Neuron (in vitro differentiated cells): Measurements from ENCODE around the gene TMEM8B.

ENCODE experiments used
- H2AFZ ChIP-seq: one replicate; pipeline ENCODE4 v1.6.1; 2013; ENCODE audit warnings: low read depth, mild to moderate bottlenecking, inconsistent platforms, low read length, moderate library complexity
- H3K27me3 ChIP-seq: one replicate; pipeline ENCODE4 v1.6.1; 2013; ENCODE audit warnings: low read length; ENCODE audit not compliant: insufficient read depth
- H3K36me3 ChIP-seq: one replicate; pipeline ENCODE4 v1.6.1; 2013; ENCODE audit warnings: low read length; ENCODE audit not compliant: insufficient read depth
- H3K4me1 ChIP-seq: one replicate; pipeline ENCODE4 v1.6.1; 2013; ENCODE audit warnings: low read length; ENCODE audit not compliant: insufficient read depth
- H3K4me3 ChIP-seq: 2 replicates; pipeline ENCODE4 v1.5.1; 2013; ENCODE audit warnings: mild to moderate bottlenecking, low read length, moderate library complexity
- H3K9me3 ChIP-seq: one replicate; pipeline ENCODE4 v1.6.1; 2013; ENCODE audit warnings: low read length

Gene TMEM8B

GRCh38 chr9:35836595-35836994 is 7.6 kb downstream of the TMEM8B start:
- peaks cover 2% of the 10 kb centered on the region for H3K9me3 ChIP-seq
- no peak overlapping the region for H3K4me3 ChIP-seq
- H3K36me3 ChIP-seq: peaks cover 17% of the 10 kb centered on the region
- H3K27me3 ChIP-seq: no peaks in the 10 kb centered on the region
- H3K4me1 ChIP-seq: no peaks in the 10 kb centered on the region
- H2AFZ ChIP-seq: no peak overlapping the region

GRCh38 chr9:35839926-35840325 is 10.9 kb downstream of the TMEM8B start:
- Histone ChIP-seq H2AFZ (no peak overlapping the region), H3K9me3 (peaks cover 2% of the 10 kb centered on the region), H3K4me3 (no peak overlapping the region)

DNA sequence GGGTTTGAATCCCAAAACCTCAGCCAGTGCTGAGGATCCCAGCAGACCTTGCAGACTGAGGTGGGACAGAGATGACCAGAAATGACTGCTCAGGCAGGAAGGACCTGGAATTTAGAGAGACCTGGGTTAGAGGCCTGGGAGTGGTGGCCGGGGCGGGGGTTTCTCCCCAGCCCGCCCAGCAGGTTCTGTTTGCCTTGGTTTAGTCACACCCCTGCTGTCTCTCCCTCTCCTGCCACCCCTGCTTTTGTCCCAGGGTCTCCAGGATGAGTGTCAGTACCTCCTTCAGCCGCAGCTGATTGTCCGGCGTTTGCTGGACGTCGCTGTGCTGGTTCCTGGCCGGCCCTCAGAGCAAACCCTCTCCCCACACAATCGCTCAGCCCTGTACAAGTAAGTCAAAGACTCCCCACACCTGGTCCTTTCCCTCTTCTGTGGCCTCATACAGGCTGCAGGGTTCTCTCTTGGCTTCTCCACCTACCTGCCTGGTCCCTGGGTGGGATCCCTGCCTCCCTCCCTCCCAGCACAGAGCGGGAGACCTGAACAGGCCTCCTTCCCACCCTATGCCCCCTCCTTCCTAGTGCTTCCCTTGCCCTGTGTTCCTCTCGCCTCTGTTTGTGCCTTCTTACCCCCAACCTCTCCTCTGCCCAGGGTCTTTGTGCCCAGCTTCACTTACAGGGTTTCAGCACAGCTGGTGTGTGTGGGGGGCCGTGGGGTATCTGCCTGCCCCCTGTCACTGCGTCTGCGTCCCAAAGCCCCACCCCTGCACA is 12.0 kb downstream of the TMEM8B start:
- H3K4me1 ChIP-seq: no peaks in the 10 kb centered on the region
- peaks cover 2% of the 10 kb centered on the region for H3K9me3 ChIP-seq
- no peak overlapping the region for H2AFZ ChIP-seq
- no peak overlapping the region for H3K4me3 ChIP-seq
- no peaks in the 10 kb centered on the region for H3K27me3 ChIP-seq
- peaks cover 18% of the 10 kb centered on the region for H3K36me3 ChIP-seq

More at GRCh38 chr9:35839926-35840325, 10.9 kb downstream of the TMEM8B start:
- H3K27me3 ChIP-seq: no peaks in the 10 kb centered on the region
- peaks cover 22% of the 10 kb centered on the region for H3K36me3 ChIP-seq
- no peaks in the 10 kb centered on the region for H3K4me1 ChIP-seq

DNA sequence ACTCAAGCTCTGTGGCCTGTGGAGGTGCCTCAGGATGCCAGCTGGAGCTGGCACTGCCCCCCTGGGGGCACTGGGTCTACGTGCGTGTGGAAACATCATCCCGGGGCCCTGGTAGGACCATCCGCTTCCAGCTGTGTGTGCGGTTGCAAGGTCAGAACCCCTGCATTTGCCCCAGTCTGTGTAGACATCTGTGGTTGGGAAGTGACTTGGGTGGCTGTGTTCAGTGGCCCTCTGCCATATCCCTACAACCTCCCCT is 12.5 kb downstream of the TMEM8B start:
- peaks cover 2% of the 10 kb centered on the region for H3K9me3 ChIP-seq
- H3K36me3 ChIP-seq: peaks cover 19% of the 10 kb centered on the region
- no peaks in the 10 kb centered on the region for H3K4me1 ChIP-seq
- H3K27me3 ChIP-seq: no peaks in the 10 kb centered on the region
- no peak overlapping the region for H2AFZ ChIP-seq
- H3K4me3 ChIP-seq: no peak overlapping the region

DNA sequence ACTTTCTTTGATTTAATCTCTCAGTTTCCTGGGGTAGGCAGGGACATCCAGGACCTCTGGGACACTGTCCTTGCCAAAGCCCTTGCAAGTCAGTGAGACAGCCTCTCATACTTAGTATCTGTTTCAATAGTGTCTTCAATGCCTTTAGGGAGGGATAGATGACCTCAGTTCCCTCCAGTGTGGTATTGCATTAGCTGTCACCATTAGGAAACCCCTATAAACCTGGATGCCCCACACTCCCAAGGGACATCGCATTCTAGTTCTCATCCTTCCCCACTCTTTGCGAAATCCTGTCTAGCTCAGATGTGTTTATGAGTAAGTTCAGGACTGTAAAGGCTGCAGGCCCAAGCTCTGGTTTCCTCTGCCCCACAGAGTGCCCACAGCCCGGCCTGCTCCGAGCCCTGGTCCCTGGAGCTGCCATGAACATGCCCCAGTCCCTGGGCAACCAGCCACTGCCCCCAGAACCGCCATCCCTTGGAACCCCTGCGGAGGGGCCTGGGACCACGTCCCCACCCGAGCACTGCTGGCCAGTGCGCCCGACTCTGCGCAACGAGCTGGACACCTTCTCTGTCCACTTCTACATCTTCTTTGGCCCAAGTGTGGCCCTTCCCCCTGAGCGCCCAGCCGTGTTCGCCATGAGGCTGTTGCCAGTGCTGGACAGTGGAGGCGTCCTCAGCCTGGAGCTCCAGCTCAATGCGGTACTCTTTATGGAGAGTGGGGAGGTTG is 13.2 kb downstream of the TMEM8B start:
- Histone ChIP-seq H3K4me1 (no peaks in the 10 kb centered on the region), H3K36me3 (peaks cover 23% of the 10 kb centered on the region), H3K27me3 (no peaks in the 10 kb centered on the region), H3K9me3 (peaks cover 1% of the 10 kb centered on the region), H3K4me3 (no peak overlapping the region), H2AFZ (no peak overlapping the region)

- H2AFZ ChIP-seq: no peak overlapping the region
- H3K4me1 ChIP-seq: no peaks in the 10 kb centered on the region
- H3K4me3 ChIP-seq: no peak overlapping the region
- H3K27me3 ChIP-seq: no peaks in the 10 kb centered on the region
- no peaks in the 10 kb centered on the region for H3K9me3 ChIP-seq
- peaks cover 27% of the 10 kb centered on the region for H3K36me3 ChIP-seq
Measured at GRCh38 chr9:35842795-35843194, 13.8 kb downstream of the TMEM8B start.

- H2AFZ ChIP-seq: no peak overlapping the region
- H3K27me3 ChIP-seq: no peaks in the 10 kb centered on the region
- H3K4me3 ChIP-seq: no peak overlapping the region
- no peaks in the 10 kb centered on the region for H3K9me3 ChIP-seq
- no peaks in the 10 kb centered on the region for H3K4me1 ChIP-seq
- H3K36me3 ChIP-seq: peaks cover 39% of the 10 kb centered on the region
Measured at GRCh38 chr9:35844628-35845270, 15.7 kb downstream of the TMEM8B start.

DNA sequence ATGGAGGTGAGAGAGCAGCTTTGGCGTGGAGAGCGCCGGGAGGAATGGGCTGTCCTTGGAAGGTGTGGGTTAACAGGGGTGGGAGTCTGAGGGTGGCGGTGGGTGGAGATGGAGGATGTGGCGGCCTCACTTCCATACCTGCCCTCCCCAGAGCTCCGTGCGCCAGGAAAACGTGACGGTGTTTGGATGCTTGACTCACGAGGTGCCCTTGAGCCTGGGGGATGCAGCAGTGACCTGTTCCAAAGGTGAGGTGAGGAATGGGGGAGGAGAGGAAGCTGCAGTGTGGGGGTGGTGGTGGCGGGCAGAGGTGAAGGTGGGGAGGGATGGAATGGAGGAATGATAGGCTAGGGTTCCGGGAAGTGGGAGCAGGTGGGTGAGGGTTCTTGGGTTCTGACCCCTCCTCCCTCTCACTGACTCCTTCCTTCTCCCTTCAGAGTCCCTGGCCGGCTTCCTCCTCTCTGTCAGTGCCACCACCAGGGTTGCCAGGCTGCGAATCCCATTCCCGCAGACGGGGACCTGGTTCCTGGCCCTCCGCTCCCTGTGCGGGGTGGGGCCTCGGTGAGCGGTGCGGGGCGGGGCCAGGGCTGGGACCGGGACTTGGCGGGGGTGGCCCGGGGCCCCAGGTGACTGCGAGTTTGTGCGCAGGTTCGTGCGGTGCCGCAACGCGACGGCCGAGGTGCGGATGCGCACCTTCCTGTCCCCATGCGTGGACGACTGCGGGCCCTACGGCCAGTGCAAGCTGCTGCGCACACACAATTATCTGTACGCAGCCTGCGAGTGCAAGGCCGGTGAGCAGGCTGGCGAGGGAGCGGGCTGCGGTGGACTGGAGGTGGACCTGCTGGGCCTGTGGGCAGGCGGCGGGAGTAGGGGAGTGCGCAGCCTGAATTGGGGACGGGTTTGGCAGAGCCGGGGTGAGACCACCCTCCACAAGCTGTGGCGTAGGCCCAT is 17.1 kb downstream of the TMEM8B start:
- Histone ChIP-seq H2AFZ (no peak overlapping the region), H3K36me3 (peaks cover 41% of the 10 kb centered on the region), H3K9me3 (no peaks in the 10 kb centered on the region), H3K4me3 (no peak overlapping the region), H3K4me1 (no peaks in the 10 kb centered on the region), H3K27me3 (no peaks in the 10 kb centered on the region)

DNA sequence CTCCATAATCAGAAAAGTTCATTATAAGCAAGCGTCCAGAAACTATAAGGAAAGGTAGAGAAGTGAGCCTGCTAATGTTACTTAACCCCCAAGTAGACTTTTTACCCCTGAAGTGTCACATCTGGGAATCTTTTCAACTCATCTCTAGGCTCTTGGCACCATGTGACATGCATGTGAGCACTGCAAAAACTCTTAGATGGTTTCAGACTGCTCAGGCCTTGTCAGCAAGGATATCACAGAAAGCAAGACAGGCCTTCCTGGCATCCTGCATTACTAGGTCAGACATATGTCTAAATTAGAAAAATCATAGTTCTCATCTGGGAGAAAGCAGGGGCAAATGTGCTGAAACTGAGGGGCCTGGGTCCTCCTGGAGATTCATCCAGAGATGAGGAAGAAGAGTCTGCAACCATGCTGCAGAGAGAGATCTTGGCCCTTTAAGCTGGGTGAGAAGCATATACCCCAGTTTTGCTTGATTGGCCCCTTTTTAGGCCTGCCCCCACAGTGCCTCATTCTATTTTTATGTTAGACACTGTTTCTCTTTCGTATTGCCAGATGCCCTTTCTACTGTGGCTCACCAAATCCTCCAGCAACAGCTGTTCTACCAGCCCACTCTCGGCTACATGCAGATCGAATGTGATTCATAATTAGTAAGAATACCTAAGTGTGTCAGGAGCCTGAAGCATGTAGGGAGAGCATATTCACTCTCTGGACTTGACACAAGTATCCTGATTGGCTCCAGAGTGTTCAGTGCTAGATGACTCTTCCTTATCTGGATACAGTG is 19.0 kb downstream of the TMEM8B start:
- H3K36me3 ChIP-seq: peaks cover 36% of the 10 kb centered on the region
- no peaks in the 10 kb centered on the region for H3K27me3 ChIP-seq
- H2AFZ ChIP-seq: no peak overlapping the region
- H3K9me3 ChIP-seq: no peaks in the 10 kb centered on the region
- H3K4me3 ChIP-seq: no peak overlapping the region
- no peaks in the 10 kb centered on the region for H3K4me1 ChIP-seq

GRCh38 chr9:35852267-35852815 is 23.3 kb downstream of the TMEM8B start:
- H3K4me1 ChIP-seq: no peaks in the 10 kb centered on the region
- no peaks in the 10 kb centered on the region for H3K9me3 ChIP-seq
- H3K36me3 ChIP-seq: peaks cover 24% of the 10 kb centered on the region
- no peak overlapping the region for H2AFZ ChIP-seq
- no peaks in the 10 kb centered on the region for H3K27me3 ChIP-seq
- H3K4me3 ChIP-seq: no peak overlapping the region

- Histone ChIP-seq H2AFZ (no peak overlapping the region), H3K4me1 (no peaks in the 10 kb centered on the region), H3K27me3 (no peaks in the 10 kb centered on the region)
Measured at GRCh38 chr9:35852876-35853865, 24.1 kb downstream of the TMEM8B start.

More at GRCh38 chr9:35852876-35853865, 24.1 kb downstream of the TMEM8B start:
- no peak overlapping the region for H3K4me3 ChIP-seq
- H3K36me3 ChIP-seq: peaks cover 17% of the 10 kb centered on the region
- H3K9me3 ChIP-seq: no peaks in the 10 kb centered on the region
